Brain microvascular endothelial cell (primary cell): ENCODE data around the gene OR52E6.

Source experiments
- DNase-seq: peaks from one replicate; pipeline ENCODE4 v3.0.0-alpha.2; 2020
- H3K27ac ChIP-seq: fragments of 250-450 bp; sonication (Bioruptor Pico); 2 replicates; pipeline ENCODE4 v1.5.1; 2020; ENCODE audit warnings: mild to moderate bottlenecking, moderate library complexity
- H3K27me3 ChIP-seq: fragments of 250-450 bp; sonication (Bioruptor Pico); replicated peaks from 2 replicates; pipeline ENCODE4 v1.5.1; 2020; ENCODE audit warnings: mild to moderate bottlenecking
- H3K36me3 ChIP-seq: fragments of 250-450 bp; sonication (Bioruptor Pico); replicated peaks from 2 replicates; pipeline ENCODE4 v1.5.1; 2020; ENCODE audit warnings: mild to moderate bottlenecking
- H3K4me3 ChIP-seq: 2 replicates; pipeline ENCODE4 v1.5.1; 2011; ENCODE audit warnings: low read depth, mild to moderate bottlenecking, control low read depth, low read length, moderate library complexity
- in situ Hi-C: cut with HindIII; loops from 2 replicates; pipeline ENCODE4 v1.10.0; 2017; ENCODE audit warnings: low sequenced_read_pairs, low pct_ligation_motif_present
- TF ChIP-seq, protein P1 (sequence below): IDR thresholded peaks from 2 replicates; pipeline ENCODE4 v1.5.1; 2011; ENCODE audit warnings: low read depth, mild to moderate bottlenecking, moderate library complexity, low read length, control low read depth, inconsistent platforms; ENCODE audit errors: missing control alignments

Gene OR52E6

DNA sequence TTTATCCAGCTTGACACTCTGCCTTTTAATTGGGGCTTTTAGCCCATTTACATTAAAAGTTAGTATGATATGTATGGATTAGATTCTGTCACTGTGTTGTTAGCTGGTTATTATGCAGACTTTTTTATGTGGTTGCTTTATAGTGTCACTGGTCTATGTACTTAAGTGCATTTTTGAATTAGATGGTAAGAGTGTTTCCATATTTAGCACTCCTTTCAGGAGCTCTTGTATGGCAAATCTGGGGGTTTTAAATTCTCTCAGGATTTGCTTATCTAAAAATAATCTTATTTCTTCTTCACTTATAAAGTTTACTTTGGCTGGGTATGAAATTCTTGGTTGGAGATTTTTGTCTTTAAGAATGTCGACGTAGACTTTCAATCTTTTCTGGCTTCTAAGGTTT is 4.0 kb downstream of the OR52E6 start:
- in situ Hi-C loops: no loop called here
- TF ChIP-seq, protein P1, sequence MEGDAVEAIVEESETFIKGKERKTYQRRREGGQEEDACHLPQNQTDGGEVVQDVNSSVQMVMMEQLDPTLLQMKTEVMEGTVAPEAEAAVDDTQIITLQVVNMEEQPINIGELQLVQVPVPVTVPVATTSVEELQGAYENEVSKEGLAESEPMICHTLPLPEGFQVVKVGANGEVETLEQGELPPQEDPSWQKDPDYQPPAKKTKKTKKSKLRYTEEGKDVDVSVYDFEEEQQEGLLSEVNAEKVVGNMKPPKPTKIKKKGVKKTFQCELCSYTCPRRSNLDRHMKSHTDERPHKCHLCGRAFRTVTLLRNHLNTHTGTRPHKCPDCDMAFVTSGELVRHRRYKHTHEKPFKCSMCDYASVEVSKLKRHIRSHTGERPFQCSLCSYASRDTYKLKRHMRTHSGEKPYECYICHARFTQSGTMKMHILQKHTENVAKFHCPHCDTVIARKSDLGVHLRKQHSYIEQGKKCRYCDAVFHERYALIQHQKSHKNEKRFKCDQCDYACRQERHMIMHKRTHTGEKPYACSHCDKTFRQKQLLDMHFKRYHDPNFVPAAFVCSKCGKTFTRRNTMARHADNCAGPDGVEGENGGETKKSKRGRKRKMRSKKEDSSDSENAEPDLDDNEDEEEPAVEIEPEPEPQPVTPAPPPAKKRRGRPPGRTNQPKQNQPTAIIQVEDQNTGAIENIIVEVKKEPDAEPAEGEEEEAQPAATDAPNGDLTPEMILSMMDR: no peak
- Histone ChIP-seq H3K27ac (no peak overlapping the region), H3K36me3 (no peaks in the 10 kb centered on the region), H3K27me3 (no peaks in the 10 kb centered on the region), H3K4me3 (no peak overlapping the region)
- DNase-seq: no peak

DNA sequence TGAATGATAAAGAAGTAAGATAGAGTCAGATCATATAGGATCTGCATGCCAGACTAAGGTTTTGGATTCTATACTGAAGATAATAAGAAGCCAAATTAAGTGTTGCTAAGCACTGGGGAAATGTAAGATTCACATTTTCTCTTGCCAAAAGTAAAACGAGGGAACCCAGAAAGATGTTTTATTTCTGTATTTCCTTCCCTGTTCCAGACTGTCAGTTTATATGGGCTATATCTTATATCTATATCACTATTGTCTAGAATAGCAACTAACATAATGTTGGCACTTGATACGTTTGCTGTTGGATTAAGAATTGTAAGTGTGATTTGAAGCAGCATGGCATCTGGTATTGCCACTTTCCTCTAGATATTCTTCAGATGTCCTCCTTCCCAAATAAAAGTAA is 8.3 kb downstream of the OR52E6 start:
- Histone ChIP-seq H3K27me3 (no peaks in the 10 kb centered on the region), H3K27ac (no peak overlapping the region), H3K4me3 (no peak overlapping the region), H3K36me3 (no peaks in the 10 kb centered on the region)
- TF ChIP-seq, protein P1: no peak
- in situ Hi-C loops: no loop called here
- DNase-seq: no peak

DNA sequence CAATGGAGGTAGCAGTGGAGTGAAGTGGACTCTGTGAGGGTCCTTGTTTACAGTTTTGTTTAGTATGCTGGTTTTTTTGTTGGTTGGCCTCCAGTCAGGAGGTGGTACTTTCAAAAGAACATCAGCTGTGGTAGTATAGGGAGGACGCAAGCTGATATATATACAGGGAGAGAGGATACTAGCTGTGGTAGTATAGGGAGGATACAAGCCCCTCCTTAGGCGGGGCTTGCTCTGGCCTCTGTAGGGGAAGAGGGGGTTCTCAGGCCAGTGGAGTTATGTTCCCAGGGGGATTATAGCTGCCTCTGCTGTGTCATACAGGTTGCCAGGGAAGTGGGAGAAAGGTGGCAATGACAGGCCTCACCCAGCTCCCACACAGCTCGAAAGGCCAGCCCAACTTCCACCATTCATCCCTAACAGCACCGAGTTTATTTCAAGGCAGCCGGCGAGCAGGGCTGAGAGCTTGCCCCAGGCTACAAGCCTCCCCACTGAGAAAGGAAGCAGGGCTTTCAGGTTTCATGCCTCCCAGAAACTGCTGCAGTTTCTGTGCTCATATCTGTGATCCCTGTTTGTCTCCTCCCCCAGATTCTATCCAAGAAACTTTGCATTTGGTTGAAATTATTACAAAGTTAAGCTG is 10.4 kb downstream of the OR52E6 start:
- in situ Hi-C loops: no loop called here

DNA sequence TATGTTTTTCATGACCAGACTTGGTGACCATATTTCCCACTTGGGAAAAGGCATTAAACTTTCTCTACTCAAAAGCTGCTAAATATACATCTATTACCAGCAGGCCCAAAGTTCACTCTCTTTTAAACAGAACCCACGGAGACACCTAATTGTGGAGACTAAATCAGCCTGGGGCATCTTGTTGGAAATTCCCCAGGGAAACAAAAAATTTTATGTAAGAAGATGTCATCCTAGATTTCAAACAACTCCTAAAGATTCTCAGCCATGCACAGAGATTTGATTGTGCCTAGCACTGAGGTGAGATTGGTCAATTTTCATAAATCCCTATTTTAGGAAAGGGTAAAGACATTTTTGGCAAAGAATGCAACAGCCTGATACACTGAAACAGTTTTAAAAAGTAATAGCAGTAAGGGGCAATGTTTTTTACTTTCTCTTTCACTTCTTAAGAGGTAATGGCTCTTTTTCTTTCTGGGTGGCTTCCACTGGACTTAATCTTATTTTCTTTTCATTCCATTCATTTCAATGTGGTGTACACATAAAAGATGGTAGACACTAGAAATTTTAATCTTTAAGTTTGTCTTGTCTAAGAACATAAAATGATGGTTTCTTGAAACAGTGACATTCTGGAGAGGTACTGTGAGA is 23.3 kb downstream of the OR52E6 start:
- H3K36me3 ChIP-seq: no peaks in the 10 kb centered on the region
- H3K4me3 ChIP-seq: no peak overlapping the region
- in situ Hi-C loops: no loop called here
- H3K27ac ChIP-seq: no peak overlapping the region
- DNase-seq: no peak
- TF ChIP-seq, protein P1: no peak
- H3K27me3 ChIP-seq: no peaks in the 10 kb centered on the region

More for the DNA sequence above, 10.4 kb downstream of the OR52E6 start:
- no peak for DNase-seq
- no peak overlapping the region for H3K27ac ChIP-seq
- TF ChIP-seq, protein P1: no peak
- no peaks in the 10 kb centered on the region for H3K27me3 ChIP-seq
- no peaks in the 10 kb centered on the region for H3K36me3 ChIP-seq
- H3K4me3 ChIP-seq: no peak overlapping the region

DNA sequence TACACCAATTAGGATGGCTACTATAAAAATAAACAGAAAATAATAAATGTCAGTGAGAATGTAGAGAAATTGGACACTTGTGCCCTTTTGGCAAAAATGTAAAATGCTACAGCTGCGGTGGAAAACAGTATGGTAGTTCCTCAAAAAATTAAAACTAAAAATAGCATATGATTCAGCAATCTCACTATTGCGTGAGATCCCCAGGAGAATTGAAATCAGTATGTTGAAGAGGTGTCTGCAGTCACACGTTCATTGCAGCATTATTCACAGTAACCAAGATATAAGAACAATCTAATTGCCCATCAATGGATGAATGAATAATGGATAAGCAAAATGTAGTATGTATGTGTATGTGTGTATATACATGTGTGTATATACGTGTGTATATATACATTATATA is 26.2 kb downstream of the OR52E6 start:
- TF ChIP-seq, protein P1: no peak
- no peak for DNase-seq
- Histone ChIP-seq H3K27me3 (no peaks in the 10 kb centered on the region), H3K27ac (no peak overlapping the region), H3K4me3 (no peak overlapping the region), H3K36me3 (no peaks in the 10 kb centered on the region)
- in situ Hi-C loops: no loop called here
